ENCODE results near the gene DNAH14.
"Not testable (repeated sequence)": the region's sequence is repeated elsewhere in the genome, so short reads cannot be mapped to it uniquely, and the experiment has no call there.

Gene DNAH14

GRCh38 chr1:224929335-224930237, at the start of gene DNAH14:
Gene DNAH14 (plus strand): TSS chr1:224929675. CDS start chr1:224952703, 23,028 bp downstream.
- in situ Hi-C loops (cut with MboI; ENCODE audit: low sequenced_read_pairs) = no loop called here

- in situ Hi-C loops (cut with MboI; ENCODE audit: low sequenced_read_pairs) = no loop called here
Observed at GRCh38 chr1:224880593-224881307, 48.7 kb upstream of the DNAH14 start.

GRCh38 chr1:224881308-224881692, 48.2 kb upstream of the DNAH14 start:
- in situ Hi-C loops (cut with MboI; ENCODE audit: low sequenced_read_pairs) = not testable (repeated sequence)

GRCh38 chr1:224881762-224882211, 47.7 kb upstream of the DNAH14 start:
- in situ Hi-C loops (cut with MboI; ENCODE audit: low sequenced_read_pairs) = no loop called here

- in situ Hi-C loops (cut with MboI; ENCODE audit: low sequenced_read_pairs) = no loop called here
Observed at GRCh38 chr1:224882264-224882663, 47.2 kb upstream of the DNAH14 start.

GRCh38 chr1:224883091-224883490, 46.4 kb upstream of the DNAH14 start:
- in situ Hi-C loops (cut with MboI; ENCODE audit: low sequenced_read_pairs) = no loop called here

GRCh38 chr1:224884361-224884801, 45.1 kb upstream of the DNAH14 start:
- in situ Hi-C loops (cut with MboI; ENCODE audit: low sequenced_read_pairs) = no loop called here

GRCh38 chr1:224885376-224885775, 44.1 kb upstream of the DNAH14 start:
- in situ Hi-C loops (cut with MboI; ENCODE audit: low sequenced_read_pairs) = not testable (repeated sequence)

- in situ Hi-C loops (cut with MboI; ENCODE audit: low sequenced_read_pairs) = no loop called here
Observed at GRCh38 chr1:224894915-224895314, 34.6 kb upstream of the DNAH14 start.

- in situ Hi-C loops (cut with MboI; ENCODE audit: low sequenced_read_pairs) = no loop called here
Observed at GRCh38 chr1:224896130-224896781, 33.2 kb upstream of the DNAH14 start.

- in situ Hi-C loops (cut with MboI; ENCODE audit: low sequenced_read_pairs) = no loop called here
Observed at GRCh38 chr1:224897529-224898327, 31.7 kb upstream of the DNAH14 start.

GRCh38 chr1:224898937-224899336, 30.5 kb upstream of the DNAH14 start:
- in situ Hi-C loops (cut with MboI; ENCODE audit: low sequenced_read_pairs) = no loop called here

- in situ Hi-C loops (cut with MboI; ENCODE audit: low sequenced_read_pairs) = no loop called here
Observed at GRCh38 chr1:224900062-224900630, 29.3 kb upstream of the DNAH14 start.

GRCh38 chr1:224901087-224901810, 28.2 kb upstream of the DNAH14 start:
- in situ Hi-C loops (cut with MboI; ENCODE audit: low sequenced_read_pairs) = no loop called here

- in situ Hi-C loops (cut with MboI; ENCODE audit: low sequenced_read_pairs) = no loop called here
Observed at GRCh38 chr1:224903955-224904354, 25.5 kb upstream of the DNAH14 start.

GRCh38 chr1:224906340-224906739, 23.1 kb upstream of the DNAH14 start:
- in situ Hi-C loops (cut with MboI; ENCODE audit: low sequenced_read_pairs) = no loop called here

GRCh38 chr1:224911217-224911616, 18.3 kb upstream of the DNAH14 start:
- in situ Hi-C loops (cut with MboI; ENCODE audit: low sequenced_read_pairs) = no loop called here

GRCh38 chr1:224914292-224914900, 15.1 kb upstream of the DNAH14 start:
- in situ Hi-C loops (cut with MboI; ENCODE audit: low sequenced_read_pairs) = no loop called here

GRCh38 chr1:224919508-224919907, 10.0 kb upstream of the DNAH14 start:
- in situ Hi-C loops (cut with MboI; ENCODE audit: low sequenced_read_pairs) = no loop called here

Data from HL-60/S4 treated with retinoic acid at 250 ng/mL for 4 days and 3 days (cell line).